Heart left ventricle (tissue), 16 donors: Measurements from ENCODE around the gene ICAM4. TPM values are rescaled to one million over a fixed set of nuclear protein-coding genes. Genes with fewer than 3 reads are reported as not detected.

Experiments
- ATAC-seq, 4 donors: fragments of 200-7000 bp; cut with Tn5 transposase; one replicate each; pipeline ENCODE4 v1.9.1; 2020 to 2022; ENCODE audit warnings: moderate library complexity in 4 of 4, mild to moderate bottlenecking in 3 of 4, moderate number of reproducible peaks in 1 of 4
- DNase-seq, 5 donors: peaks; one replicate each; pipeline ENCODE4 v3.0.0-alpha.2; 2020
- H3K27ac ChIP-seq, 12 donors: fragments of 200-600 bp; sonication (generic) in 4 of 12; one replicate each; pipeline versions ENCODE4 v1.5.0 to v1.8.0; 2016 to 2022; ENCODE audit warnings: mild to moderate bottlenecking in 2 of 12
- H3K27me3 ChIP-seq, 9 donors: fragments of 200-600 bp; sonication (generic) in 2 of 9; one replicate each; pipeline versions ENCODE4 v1.5.1 to v1.8.0; 2016 to 2022; ENCODE audit warnings: mild to moderate bottlenecking in 3 of 9
- H3K36me3 ChIP-seq, 9 donors: fragments of 200-600 bp; sonication (generic) in 2 of 9; one replicate each; pipeline versions ENCODE4 v1.5.0 to v1.8.0; 2018 to 2022; ENCODE audit warnings: mild to moderate bottlenecking in 2 of 9
- H3K4me1 ChIP-seq, 12 donors: fragments of 200-600 bp; sonication (generic) in 4 of 12; one replicate each; pipeline versions ENCODE4 v1.5.0 to v1.8.0; 2016 to 2022; ENCODE audit warnings: mild to moderate bottlenecking in 3 of 12
- H3K4me3 ChIP-seq, 12 donors: fragments of 200-600 bp; sonication (generic) in 4 of 12; one replicate each; pipeline versions ENCODE4 v1.5.0 to v1.8.0; 2017 to 2022; ENCODE audit warnings: mild to moderate bottlenecking in 9 of 12, moderate library complexity in 4 of 12
- H3K9me3 ChIP-seq, 12 donors: fragments of 200-600 bp; sonication (generic) in 4 of 12; one replicate each; pipeline versions ENCODE4 v1.5.0 to v1.8.0; 2016 to 2022; ENCODE audit warnings: mild to moderate bottlenecking in 1 of 12
- CTCF ChIP-seq, 12 donors: fragments of 200-600 bp; sonication (generic) in 4 of 12; IDR thresholded peaks; one replicate each; pipeline versions ENCODE4 v1.5.0 to v1.8.0; 2018 to 2022; ENCODE audit warnings: antibody characterized with exemption in 12 of 12, mild to moderate bottlenecking in 5 of 12
- POLR2A ChIP-seq, 2 donors: fragments of 450-650 bp; IDR thresholded peaks; one replicate each; pipeline ENCODE4 v1.6.1; 2017; ENCODE audit warnings: antibody characterized with exemption in 2 of 2, mild to moderate bottlenecking in 2 of 2, moderate library complexity in 2 of 2
- WGBS, 4 donors: extraction: QIAGEN DNeasy Blood & Tissue Kit in 2 of 4; methylation state at CpG; one replicate each; pipeline versions ENCODE4 v1.1.5 to v1.1.7; 2013 to 2018; 5-methylcytosine and 5-hydroxymethylcytosine counted together
- intact Hi-C, 10 donors: fragments of 100-400 bp; cut with DNase I; formaldehyde crosslinking; loops; one replicate each; pipeline versions ENCODE4 v1.11.1 to v1.14.2; 2022
- polyA plus RNA-seq, 2 donors: library from polyadenylated mRNA; stranded (reverse); fragments of 200-250 nt; gene quantifications; one replicate each; pipeline ENCODE4 v1.2.3, GENCODE V29; 2013
- total RNA-seq, 9 donors: library from RNA; depleted of rRNA in 2 of 9; stranded (reverse); fragments of >200 nt in 2 of 9; fragmentation: NEBNext Ultra II Directional in 3 of 9; extraction: Animal tissue kit (Norgen Biotek cat#: 25700) in 3 of 9; gene quantifications; one replicate each; pipeline versions ENCODE4 v1.1.0 to v1.2.4, GENCODE V29; 2016 to 2023
- donor health status: ischemic (EF 13 %, LVEDD 7.1; RV severe dilation, severe dysfunction).
- donor health status: healthy with polysubstance abuse.
- donor health status: DM: no; HTN: yes; CAD: no.
- donor health status: DM: no; HTN: no; CAD: no.
- donor health status: ischemic (EF 25% LVEDD 6.9; RV normal size, moderate dysfunction).
- donor health status: ischemic (EF 25% LVEDD 5.7; RV mildly dilated, moderate dysfunction).
- donor health status: healthy.
- donor health status: DM: yes; HTN: yes; CAD: no.
- donor health status: ischemic (EF 35%, LVEDD 5.7; RV mildly dilated, moderate dysfunction).
- donor health status: nonischemic (EF 11% LVEDD 7.7; RV severe dilation, severe dysfunction).
- donor health status: DM: yes; HTN: yes; CAD: no.
- donor health status: PGD.
- donor health status: ischemic (EF 29% LVEDD 5.4; RV normal size, mild dysfunction).
- donor health status: nonischemic (EF 23%, LVEDD 6.1; RV moderate dilation, normal function).

Gene ICAM4
- total and polyA plus RNA-seq, 11 donors = 0.21 to 1.2 (median 0.62) TPM; not detected in 3

- intact Hi-C loops = no loop called here
- 87 to 93% (median 92%) methylated on average over 9 to 11 of the region's 11 CpGs for WGBS, 4 donors
- Histone ChIP-seq H3K9me3 (no peaks in the 10 kb centered on the region), H3K36me3 (peaks cover 2 to 100% (median 96%) of the 10 kb centered on the region in 9 donors), H3K27me3 (no peaks in the 10 kb centered on the region), H3K4me1 (peaks cover 0 to 3% (median under 1%) of the 10 kb centered on the region in 12 donors), H3K4me3 (no peak overlapping the region), H3K27ac (no peak overlapping the region)
- TF ChIP-seq CTCF (IDR thresholded peaks at IDR 0.05) = no peak
- TF ChIP-seq POLR2A (IDR thresholded peaks at IDR 0.05) = no peak
- ATAC-seq = no peak
- no peak for DNase-seq
Observed at GRCh38 chr19:10321417-10321797, 34.7 kb downstream of the ICAM4 start.

GRCh38 chr19:10321874-10322835 lies 35.4 kb downstream of the ICAM4 start:
- Histone ChIP-seq H3K4me3 (no peak overlapping the region), H3K27ac (no peak overlapping the region), H3K27me3 (no peaks in the 10 kb centered on the region), H3K9me3 (no peaks in the 10 kb centered on the region), H3K4me1 (no peaks in the 10 kb centered on the region), H3K36me3 (peaks cover 2 to 100% (median 98%) of the 10 kb centered on the region in 9 donors)
- intact Hi-C loops = no loop called here
- 92 to 95% (median 94%) methylated on average over 12 to 19 of the region's 19 CpGs for WGBS, 4 donors
- ATAC-seq = no peak
- no peak for TF ChIP-seq CTCF (IDR thresholded peaks at IDR 0.05)
- TF ChIP-seq POLR2A (IDR thresholded peaks at IDR 0.05) = no peak
- no peak for DNase-seq

GRCh38 chr19:10325732-10326131 lies 39.0 kb downstream of the ICAM4 start:
- ATAC-seq = no peak
- TF ChIP-seq POLR2A (IDR thresholded peaks at IDR 0.05) = no peak
- TF ChIP-seq CTCF (IDR thresholded peaks at IDR 0.05) = no peak
- H3K27ac ChIP-seq = no peak overlapping the region
- H3K4me3 ChIP-seq = no peak overlapping the region
- DNase-seq = no peak
- 90 to 94% (median 92%) methylated on average over 8 of the region's 8 CpGs for WGBS, 4 donors
- no peaks in the 10 kb centered on the region for H3K27me3 ChIP-seq
- peaks cover 2 to 100% (median 97%) of the 10 kb centered on the region in 9 donors for H3K36me3 ChIP-seq
- intact Hi-C loops = no loop called here
- no peaks in the 10 kb centered on the region for H3K9me3 ChIP-seq
- H3K4me1 ChIP-seq = no peaks in the 10 kb centered on the region

- H3K36me3 ChIP-seq = peaks cover 2 to 83% (median 77%) of the 10 kb centered on the region in 9 donors
- intact Hi-C loops = no loop called here
- WGBS, 4 donors = 73 to 91% (median 90%) methylated on average over 4 to 7 of the region's 7 CpGs
Observed at GRCh38 chr19:10327793-10328192, 41.0 kb downstream of the ICAM4 start.

More at GRCh38 chr19:10327793-10328192, 41.0 kb downstream of the ICAM4 start:
- Histone ChIP-seq H3K9me3 (no peaks in the 10 kb centered on the region), H3K4me1 (peaks cover 0 to 15% (median 10%) of the 10 kb centered on the region in 12 donors), H3K27me3 (no peaks in the 10 kb centered on the region), H3K4me3 (no peak overlapping the region), H3K27ac (no peak overlapping the region)
- TF ChIP-seq POLR2A (IDR thresholded peaks at IDR 0.05) (no peak), CTCF (IDR thresholded peaks at IDR 0.05) (no peak)
- ATAC-seq (no peak), DNase-seq (no peak)
